Effector memory CD8-positive, alpha-beta T cell (primary cell): Measurements from ENCODE around the gene ZNF750.

Experiments used
- ATAC-seq: fragments of 150-1000 bp; cut with Tn5 transposase; replicated peaks from 2 replicates; pipeline ENCODE4 v1.10.0; 2021; ENCODE audit warnings: mild to moderate bottlenecking, moderate library complexity
- DNase-seq, 3 experiments: peaks; one replicate each; pipeline ENCODE4 v3.0.0; 2021
- H3K27ac Mint-ChIP-seq, 2 donors: one replicate each; pipeline ENCODE4 v1.8.0; 2022; ENCODE audit warnings: mild to moderate bottlenecking in 2 of 2, mixed read lengths in 2 of 2, moderate library complexity in 2 of 2
- H3K27me3 Mint-ChIP-seq, 2 donors: one replicate each; pipeline ENCODE4 v1.8.0; 2022; ENCODE audit warnings: mixed read lengths in 2 of 2
- H3K36me3 Mint-ChIP-seq: one replicate; pipeline ENCODE4 v1.8.0; 2022; ENCODE audit warnings: mild to moderate bottlenecking, moderate library complexity, mixed read lengths; ENCODE audit not compliant: insufficient read depth
- H3K4me1 Mint-ChIP-seq, 2 donors: one replicate each; pipeline ENCODE4 v1.8.0; 2022; ENCODE audit warnings: low read depth in 2 of 2, mixed read lengths in 2 of 2
- H3K4me3 Mint-ChIP-seq, 2 donors: one replicate each; pipeline ENCODE4 v1.8.0; 2022; ENCODE audit warnings: mild to moderate bottlenecking in 2 of 2, mixed read lengths in 2 of 2, moderate library complexity in 2 of 2
- H3K9me3 Mint-ChIP-seq, 2 donors: one replicate each; pipeline ENCODE4 v1.8.0; 2022; ENCODE audit warnings: mixed read lengths in 2 of 2

ZNF750 gene

GRCh38 chr17:82804442-82805191, 35.2 kb downstream of the ZNF750 start:
- Mint-ChIP-seq H3K27me3 (no peaks in the 10 kb centered on the region), H3K36me3 (no peaks in the 10 kb centered on the region), H3K27ac (no peak overlapping the region), H3K4me1 (peaks cover 9 to 14% of the 10 kb centered on the region in 2 donors), H3K9me3 (no peaks in the 10 kb centered on the region), H3K4me3 (no peak overlapping the region)
- DNase-seq (no peak), ATAC-seq (no peak)

- Mint-ChIP-seq H3K4me3 (no peak overlapping the region), H3K27ac (no peak overlapping the region), H3K36me3 (peaks cover 2% of the 10 kb centered on the region), H3K4me1 (peaks cover 9 to 14% of the 10 kb centered on the region in 2 donors), H3K27me3 (no peaks in the 10 kb centered on the region), H3K9me3 (no peaks in the 10 kb centered on the region)
- ATAC-seq (no peak), DNase-seq (no peak)
Observed at GRCh38 chr17:82803606-82804005, 36.2 kb downstream of the ZNF750 start.

GRCh38 chr17:82803185-82803584, 36.6 kb downstream of the ZNF750 start:
- H3K27me3 Mint-ChIP-seq: no peaks in the 10 kb centered on the region
- H3K27ac Mint-ChIP-seq: no peak overlapping the region
- ATAC-seq (no peak), DNase-seq (no peak)
- H3K4me3 Mint-ChIP-seq: no peak overlapping the region
- H3K36me3 Mint-ChIP-seq: peaks cover 6% of the 10 kb centered on the region
- no peaks in the 10 kb centered on the region for H3K9me3 Mint-ChIP-seq
- peaks cover 9 to 14% of the 10 kb centered on the region in 2 donors for H3K4me1 Mint-ChIP-seq

GRCh38 chr17:82802075-82802780, 37.6 kb downstream of the ZNF750 start:
- DNase-seq (no peak), ATAC-seq (no peak)
- H3K27ac Mint-ChIP-seq: no peak overlapping the region
- no peaks in the 10 kb centered on the region for H3K27me3 Mint-ChIP-seq
- H3K36me3 Mint-ChIP-seq: peaks cover 16% of the 10 kb centered on the region
- no peak overlapping the region for H3K4me3 Mint-ChIP-seq
- no peaks in the 10 kb centered on the region for H3K9me3 Mint-ChIP-seq
- peaks cover 9 to 14% of the 10 kb centered on the region in 2 donors for H3K4me1 Mint-ChIP-seq

GRCh38 chr17:82801377-82801970, 38.3 kb downstream of the ZNF750 start:
- no peaks in the 10 kb centered on the region for H3K27me3 Mint-ChIP-seq
- DNase-seq (no peak), ATAC-seq (no peak)
- H3K9me3 Mint-ChIP-seq: no peaks in the 10 kb centered on the region
- peaks cover 16% of the 10 kb centered on the region for H3K36me3 Mint-ChIP-seq
- peak overlapping the region in 1 of 2 donors; percentile 76 for H3K27ac Mint-ChIP-seq
- H3K4me1 Mint-ChIP-seq: peaks cover 9 to 14% of the 10 kb centered on the region in 2 donors
- no peak overlapping the region for H3K4me3 Mint-ChIP-seq

- H3K27ac Mint-ChIP-seq: peak overlapping the region in 1 of 2 donors; percentile 76
- peaks cover 16% of the 10 kb centered on the region for H3K36me3 Mint-ChIP-seq
- H3K9me3 Mint-ChIP-seq: no peaks in the 10 kb centered on the region
- ATAC-seq: no peak
- peaks cover 9 to 14% of the 10 kb centered on the region in 2 donors for H3K4me1 Mint-ChIP-seq
- H3K27me3 Mint-ChIP-seq: no peaks in the 10 kb centered on the region
- no peak for DNase-seq
- no peak overlapping the region for H3K4me3 Mint-ChIP-seq
Observed at GRCh38 chr17:82800885-82801284, 38.9 kb downstream of the ZNF750 start.

GRCh38 chr17:82799591-82799990, 40.2 kb downstream of the ZNF750 start:
- DNase-seq: no peak
- H3K4me1 Mint-ChIP-seq: peaks cover 9 to 14% of the 10 kb centered on the region in 2 donors
- H3K4me3 Mint-ChIP-seq: no peak overlapping the region
- H3K27ac Mint-ChIP-seq: peak overlapping the region in 1 of 2 donors; percentile 76
- H3K27me3 Mint-ChIP-seq: no peaks in the 10 kb centered on the region
- peak; percentile 48 for ATAC-seq
- H3K36me3 Mint-ChIP-seq: peaks cover 16% of the 10 kb centered on the region
- H3K9me3 Mint-ChIP-seq: no peaks in the 10 kb centered on the region

GRCh38 chr17:82798752-82799151, 41.1 kb downstream of the ZNF750 start:
- Mint-ChIP-seq H3K27ac (peak overlapping the region in 1 of 2 donors; percentile 60), H3K9me3 (no peaks in the 10 kb centered on the region), H3K36me3 (peaks cover 16% of the 10 kb centered on the region), H3K27me3 (no peaks in the 10 kb centered on the region), H3K4me1 (peaks cover 8 to 14% of the 10 kb centered on the region in 2 donors), H3K4me3 (no peak overlapping the region)
- ATAC-seq: no peak
- DNase-seq: no peak

- Mint-ChIP-seq H3K27me3 (no peaks in the 10 kb centered on the region), H3K4me3 (no peak overlapping the region), H3K4me1 (peaks cover 2 to 13% of the 10 kb centered on the region in 2 donors), H3K36me3 (peaks cover 16% of the 10 kb centered on the region), H3K9me3 (no peaks in the 10 kb centered on the region), H3K27ac (peak overlapping the region in 1 of 2 donors; percentile 36)
- DNase-seq: no peak
- ATAC-seq: no peak
Observed at GRCh38 chr17:82797061-82797460, 42.8 kb downstream of the ZNF750 start.

GRCh38 chr17:82795615-82796014, 44.2 kb downstream of the ZNF750 start:
- ATAC-seq (no peak), DNase-seq (no peak)
- no peaks in the 10 kb centered on the region for H3K9me3 Mint-ChIP-seq
- H3K4me1 Mint-ChIP-seq: peaks cover 3 to 9% of the 10 kb centered on the region in 2 donors
- H3K36me3 Mint-ChIP-seq: peaks cover 16% of the 10 kb centered on the region
- H3K27me3 Mint-ChIP-seq: no peaks in the 10 kb centered on the region
- H3K4me3 Mint-ChIP-seq: no peak overlapping the region
- peak overlapping the region; percentile 46 to 70 for H3K27ac Mint-ChIP-seq

GRCh38 chr17:82794781-82795482, 44.9 kb downstream of the ZNF750 start:
- no peak overlapping the region for H3K4me3 Mint-ChIP-seq
- H3K9me3 Mint-ChIP-seq: no peaks in the 10 kb centered on the region
- DNase-seq (no peak), ATAC-seq (no peak)
- H3K27me3 Mint-ChIP-seq: no peaks in the 10 kb centered on the region
- H3K36me3 Mint-ChIP-seq: peaks cover 16% of the 10 kb centered on the region
- H3K4me1 Mint-ChIP-seq: peaks cover 4 to 11% of the 10 kb centered on the region in 2 donors
- H3K27ac Mint-ChIP-seq: peak overlapping the region; percentile 65 to 70

GRCh38 chr17:82793974-82794630, 45.7 kb downstream of the ZNF750 start:
- Mint-ChIP-seq H3K4me1 (peaks cover 4 to 14% of the 10 kb centered on the region in 2 donors), H3K36me3 (peaks cover 16% of the 10 kb centered on the region), H3K27me3 (no peaks in the 10 kb centered on the region), H3K4me3 (no peak overlapping the region), H3K27ac (no peak overlapping the region), H3K9me3 (no peaks in the 10 kb centered on the region)
- DNase-seq: no peak
- no peak for ATAC-seq

- Mint-ChIP-seq H3K9me3 (no peaks in the 10 kb centered on the region), H3K36me3 (no peaks in the 10 kb centered on the region), H3K27me3 (no peaks in the 10 kb centered on the region), H3K4me1 (peaks cover 7 to 20% of the 10 kb centered on the region in 2 donors), H3K27ac (no peak overlapping the region), H3K4me3 (no peak overlapping the region)
- ATAC-seq (no peak), DNase-seq (no peak)
Observed at GRCh38 chr17:82791532-82791931, 48.3 kb downstream of the ZNF750 start.
